Superior temporal gyrus (tissue), 1 donor: ENCODE results near the gene ABHD14A.

Source experiments
- DNase-seq: peaks from one replicate; pipeline ENCODE4 v3.0.0-alpha.2; 2016; ENCODE audit errors: extremely low spot score

The ABHD14A gene

DNA sequence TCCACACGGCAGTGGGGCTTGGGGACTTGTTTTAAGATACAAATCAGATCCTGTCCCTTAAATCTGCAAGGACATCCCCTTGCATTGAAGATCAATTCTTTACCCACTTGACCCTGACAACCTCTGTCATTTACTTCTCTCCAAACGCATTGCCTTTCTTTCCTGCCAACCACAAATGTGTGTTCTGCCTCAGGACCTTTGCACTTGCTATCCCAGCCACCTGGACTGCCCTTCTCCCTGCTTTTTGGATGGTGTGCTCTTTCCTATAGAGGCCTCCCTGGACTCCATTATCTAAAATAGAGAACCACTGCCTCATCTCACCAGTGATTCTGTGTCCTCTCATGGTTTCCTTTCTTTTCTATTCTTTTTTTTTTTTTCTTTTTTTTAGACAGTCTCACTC is 22.3 kb downstream of the ABHD14A start:
- DNase-seq = no peak

GRCh38 chr3:51997935-51998596 is 23.2 kb downstream of the ABHD14A start:
- DNase-seq = no peak

DNA sequence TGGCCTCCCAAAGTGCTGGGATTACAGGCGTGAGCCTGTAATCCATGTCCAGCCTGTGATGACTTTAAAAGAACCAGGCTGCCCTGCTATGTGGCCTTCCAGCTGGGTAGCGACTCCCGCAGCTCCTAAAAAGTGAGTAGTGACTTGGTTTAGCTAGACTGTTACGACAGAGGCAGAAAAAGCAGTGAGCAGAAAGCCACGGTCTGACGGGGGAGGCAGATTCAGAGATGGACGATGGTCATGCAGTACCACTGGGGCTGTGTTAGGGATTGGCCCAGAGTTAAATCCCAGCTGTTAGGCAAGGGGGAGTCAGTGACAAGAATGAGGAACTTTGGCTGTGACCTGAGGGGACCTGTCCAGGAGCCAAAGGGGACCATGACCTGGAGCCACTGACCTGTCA is 23.9 kb downstream of the ABHD14A start:
- DNase-seq = no peak

- no peak for DNase-seq
Observed at GRCh38 chr3:51999846-52000245, 25.0 kb downstream of the ABHD14A start.

- DNase-seq = peak; percentile 83
Observed at GRCh38 chr3:52001443-52001974, 26.6 kb downstream of the ABHD14A start.

DNA sequence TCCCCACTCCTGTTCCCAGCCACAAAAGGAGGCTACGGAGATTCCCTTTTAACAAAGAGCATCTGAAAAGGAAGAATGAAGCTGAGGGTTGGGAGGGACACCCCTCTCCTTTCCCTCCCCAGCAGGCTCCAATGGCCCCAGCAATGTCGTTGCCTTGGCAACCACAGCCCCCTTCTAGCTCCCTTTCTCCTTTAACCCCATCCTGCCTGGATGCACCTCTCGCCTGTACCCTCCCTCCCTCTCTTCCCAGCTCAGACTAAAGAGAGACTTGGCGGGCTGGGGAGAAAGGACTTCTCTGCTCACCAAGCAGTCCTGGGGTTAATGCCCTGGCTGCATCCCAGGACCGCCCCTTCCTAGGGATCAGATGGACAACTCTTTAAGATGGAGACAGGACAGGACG is 27.9 kb downstream of the ABHD14A start:
- DNase-seq = no peak

DNA sequence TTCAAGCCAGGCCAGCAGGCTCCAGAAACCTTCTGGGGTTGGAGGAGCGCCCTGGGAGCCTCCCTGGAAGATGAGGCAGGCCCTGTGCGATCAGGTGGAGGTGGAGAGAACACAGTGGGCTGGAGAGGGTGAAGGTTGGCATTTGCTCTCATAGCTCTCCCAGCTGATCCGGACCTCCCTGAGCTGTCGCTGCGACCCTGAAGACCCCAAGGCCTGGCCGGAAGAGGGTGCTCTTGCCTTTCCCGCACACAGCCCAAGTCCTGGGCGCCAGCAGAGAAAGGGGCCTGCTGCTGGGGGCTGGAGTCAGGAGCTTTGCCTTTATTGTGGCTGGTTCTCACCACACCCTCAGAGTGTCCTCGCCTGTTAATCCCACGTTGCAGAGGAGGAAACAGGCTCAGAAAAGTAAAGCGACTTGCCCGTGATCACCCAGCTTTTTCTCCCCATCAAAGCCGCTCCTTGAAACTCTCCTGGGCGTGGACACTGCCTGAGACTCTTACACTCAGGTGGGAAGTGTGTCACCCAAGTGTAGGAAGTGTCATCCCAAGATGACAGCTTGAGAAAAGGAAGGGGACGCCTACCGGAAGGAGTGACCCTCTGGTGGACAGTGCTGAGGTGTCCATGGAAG is 29.4 kb downstream of the ABHD14A start:
- DNase-seq = peak; percentile 85

DNA sequence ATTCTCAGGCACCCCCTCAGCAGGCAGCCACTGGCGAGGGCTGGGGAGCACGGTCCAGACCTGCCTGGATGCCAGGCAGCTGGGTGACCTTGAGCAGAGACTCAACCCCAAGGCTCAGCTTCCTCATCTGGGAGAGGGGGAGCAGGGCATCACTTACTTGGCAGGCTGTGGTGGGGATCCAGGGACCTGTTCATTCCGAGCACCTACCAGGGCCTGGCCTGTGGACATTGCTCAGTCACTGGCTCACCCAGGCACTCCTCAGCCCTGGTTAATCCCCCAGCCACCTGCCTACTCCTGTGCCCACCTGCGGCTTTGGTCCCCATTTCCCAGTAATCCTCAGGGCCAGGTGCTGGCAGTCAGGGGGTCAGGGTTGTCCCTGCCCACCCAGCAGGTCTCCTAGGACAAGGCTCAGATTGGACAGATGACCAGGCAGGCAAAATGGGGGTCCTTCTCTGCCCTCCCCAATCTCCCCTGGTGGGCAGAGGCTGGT is 30.1 kb downstream of the ABHD14A start:
- DNase-seq = no peak

- no peak for DNase-seq
Observed at GRCh38 chr3:52005571-52005986, 30.7 kb downstream of the ABHD14A start.

DNA sequence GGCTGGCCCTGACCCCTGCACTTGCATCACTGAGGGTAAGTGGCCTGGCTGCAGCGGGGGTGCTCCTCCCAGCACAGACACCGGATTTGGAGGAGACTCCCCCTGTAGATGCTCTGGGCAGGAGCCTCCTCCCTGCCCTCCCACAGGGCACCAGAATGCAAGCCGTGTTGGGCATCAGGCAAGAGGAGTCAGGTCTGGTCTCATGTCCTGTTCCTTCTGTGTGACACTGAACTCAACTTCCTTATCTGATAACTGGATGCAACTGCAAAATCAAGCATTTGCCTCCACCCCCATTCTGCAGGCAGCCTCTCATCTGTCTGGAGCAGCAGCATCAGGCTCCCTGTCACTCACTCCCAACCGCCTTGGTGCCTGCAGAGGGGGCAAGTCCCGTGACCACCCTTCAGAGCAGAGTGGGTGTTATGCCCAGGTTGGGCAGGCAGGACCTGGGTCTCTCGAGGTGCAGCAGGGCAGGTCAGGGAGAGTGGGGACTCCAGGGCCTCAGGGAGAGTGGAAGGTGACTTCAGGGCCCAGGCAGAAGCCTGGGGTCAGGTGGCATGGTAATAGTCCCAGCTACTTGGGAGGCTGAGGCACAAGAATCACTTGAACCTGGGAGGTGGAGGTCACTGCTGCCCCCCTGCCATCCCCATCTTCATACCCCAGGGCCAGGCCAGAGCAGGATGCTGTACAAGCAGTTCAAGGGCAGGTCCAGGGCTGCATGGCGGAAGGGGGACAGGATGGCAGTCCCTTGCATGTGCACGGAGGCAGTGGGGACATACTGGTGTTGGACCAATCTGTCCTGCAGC is 31.4 kb downstream of the ABHD14A start:
- no peak for DNase-seq

- no peak for DNase-seq
Observed at GRCh38 chr3:52006820-52007133, 31.9 kb downstream of the ABHD14A start.

DNA sequence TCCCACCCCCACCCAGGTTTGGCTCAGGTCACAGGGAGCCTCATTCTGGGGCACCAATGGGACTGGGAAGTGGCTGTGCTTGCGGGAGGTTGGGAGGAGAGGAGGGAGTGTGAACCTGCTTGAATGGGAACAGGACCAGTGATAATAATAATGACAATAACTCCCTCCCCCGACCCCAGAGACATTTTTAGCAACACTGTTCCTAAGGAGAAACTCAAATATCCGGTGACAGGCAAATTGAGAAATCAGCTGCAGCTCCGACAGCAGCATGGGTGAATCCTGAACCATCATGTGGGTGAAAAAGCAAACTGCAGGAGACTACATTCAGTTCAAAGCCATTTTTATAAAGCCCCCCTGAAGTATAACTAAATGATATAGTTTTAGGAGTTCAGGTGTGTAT is 32.4 kb downstream of the ABHD14A start:
- no peak for DNase-seq

DNA sequence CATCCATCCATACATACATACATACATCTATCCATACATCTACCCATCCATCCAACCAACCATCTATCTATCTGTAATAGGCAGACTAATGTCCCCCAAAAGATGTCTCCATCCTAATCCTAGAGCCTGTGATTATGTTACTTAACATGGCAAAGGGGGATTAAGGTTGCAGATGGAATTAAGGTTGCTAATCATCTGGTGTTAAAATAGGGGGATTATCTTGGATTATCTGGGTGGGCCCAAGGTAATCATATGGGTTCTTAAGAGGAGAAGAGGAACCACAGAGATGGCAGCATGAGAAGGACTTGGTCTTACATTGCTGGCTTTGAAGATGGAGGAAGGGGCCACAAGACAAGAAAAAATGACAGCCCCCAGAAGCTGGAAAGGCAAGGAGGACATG is 35.6 kb downstream of the ABHD14A start:
- no peak for DNase-seq

DNA sequence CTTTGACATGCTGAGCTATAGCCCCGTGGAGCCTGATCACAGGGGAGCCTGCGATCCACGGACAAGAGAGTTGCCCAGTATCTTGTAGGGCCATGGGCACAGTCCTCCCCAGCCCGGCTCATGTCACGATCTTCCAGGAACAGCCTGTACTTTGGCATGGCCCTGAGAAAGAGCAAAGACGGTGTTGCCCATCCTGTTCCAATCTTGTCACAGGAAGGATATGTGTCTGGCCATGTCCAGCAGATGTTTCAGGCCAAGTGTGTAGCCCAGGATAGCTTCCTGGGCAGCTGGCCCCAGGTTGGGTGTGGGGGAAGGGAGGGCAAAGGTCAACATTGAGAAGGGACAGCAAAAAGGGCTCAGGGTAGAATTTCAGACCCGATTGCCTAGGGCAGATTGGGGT is 37.8 kb downstream of the ABHD14A start:
- no peak for DNase-seq

- DNase-seq = no peak
Observed at GRCh38 chr3:52013802-52014598, 39.1 kb downstream of the ABHD14A start.

DNA sequence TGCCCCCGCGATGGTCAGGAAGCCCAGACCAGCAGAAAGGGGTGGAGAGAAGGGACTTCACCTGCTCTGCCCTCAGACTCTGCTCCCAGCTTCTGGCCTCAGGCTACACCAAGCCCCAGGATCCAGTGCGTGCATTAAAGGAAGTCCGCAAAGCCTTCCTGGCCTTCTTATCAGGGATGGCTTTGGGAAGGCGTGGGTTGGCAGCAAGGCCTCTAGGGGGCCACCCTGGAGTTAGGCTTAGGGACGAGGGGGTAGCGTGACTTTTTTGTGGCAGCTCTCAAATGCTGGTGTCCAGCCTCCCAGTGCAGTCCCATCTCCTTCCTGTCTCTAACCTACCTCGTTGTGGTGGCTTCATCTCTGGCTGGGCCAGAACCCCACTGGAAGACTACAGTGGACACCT is 39.7 kb downstream of the ABHD14A start:
- DNase-seq = no peak

DNA sequence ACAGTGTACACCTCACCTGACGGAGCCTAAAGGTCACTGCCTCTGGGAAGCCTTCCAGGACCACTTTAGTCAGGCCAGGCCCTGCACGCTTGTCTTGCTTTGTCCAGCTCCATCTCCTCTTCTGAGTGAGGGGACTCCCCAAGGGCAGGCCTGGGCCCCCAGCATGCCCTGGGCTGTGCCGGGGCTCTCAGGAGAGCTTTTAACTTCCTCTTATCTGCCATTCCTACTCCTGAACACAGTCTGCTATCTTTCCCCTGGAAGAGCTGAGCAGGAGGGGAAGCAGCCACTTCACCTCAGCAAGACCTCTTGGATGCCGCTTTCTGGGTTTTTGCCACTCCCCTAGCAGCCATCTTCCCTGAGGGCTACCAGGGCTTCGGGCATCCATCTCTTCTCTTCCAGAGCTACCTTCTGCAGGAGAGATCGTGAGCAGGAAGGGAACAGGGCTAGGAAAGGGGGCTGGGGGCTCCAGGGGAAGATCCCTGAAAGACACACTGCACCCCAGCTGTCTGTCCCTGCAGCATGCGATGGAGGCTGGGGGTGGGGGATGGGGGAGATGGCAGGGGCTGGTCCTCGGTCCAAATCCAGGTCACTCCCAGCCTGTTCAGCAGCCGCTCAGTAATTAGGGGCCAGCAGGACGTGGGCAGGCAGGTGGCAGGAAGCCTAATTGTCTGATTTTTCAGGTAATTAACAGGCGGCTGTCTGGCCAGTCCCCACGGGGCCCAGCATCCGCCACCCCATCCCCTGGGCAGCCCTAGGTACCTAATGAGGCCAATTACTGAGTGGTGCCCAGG is 40.8 kb downstream of the ABHD14A start:
- no peak for DNase-seq

- DNase-seq = no peak
Observed at GRCh38 chr3:52017586-52017985, 42.7 kb downstream of the ABHD14A start.

GRCh38 chr3:52018319-52019000 is 43.6 kb downstream of the ABHD14A start:
- no peak for DNase-seq

DNA sequence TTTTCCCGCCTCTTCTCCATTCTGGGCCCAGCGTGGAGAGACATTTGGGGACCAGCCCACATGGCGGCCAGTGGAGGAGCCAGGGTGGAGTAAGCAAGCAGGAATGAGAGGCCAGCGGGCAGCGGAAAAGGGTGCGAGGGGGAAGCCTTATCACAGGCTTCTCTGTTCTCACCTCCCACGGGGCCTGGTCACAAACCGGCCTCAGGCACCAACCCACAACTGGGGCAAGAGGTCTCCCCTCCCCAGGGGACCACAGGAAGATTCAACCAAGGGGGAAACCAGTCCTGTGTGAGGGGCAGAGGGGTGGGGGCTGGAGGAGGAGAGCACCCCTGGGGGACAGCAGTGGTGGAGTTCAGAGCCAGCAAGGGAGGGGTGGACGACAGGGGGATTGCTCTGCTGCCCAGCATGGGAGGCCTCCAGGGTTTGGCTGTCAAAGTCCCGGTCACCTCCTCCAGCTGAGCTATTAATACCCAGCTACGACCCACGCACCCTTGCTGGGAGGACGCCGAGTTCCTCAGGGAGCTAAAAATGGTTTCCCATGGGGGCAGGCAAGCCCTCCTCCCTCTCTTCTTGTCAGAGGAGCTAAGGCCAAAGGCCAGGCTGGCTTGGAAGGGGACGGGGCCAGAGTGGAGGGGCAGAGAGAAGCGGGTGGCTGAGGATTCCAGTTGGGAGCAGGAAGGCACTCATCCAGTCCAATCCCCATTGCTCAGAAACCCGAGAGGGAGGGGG is 44.7 kb downstream of the ABHD14A start:
- DNase-seq = no peak
